ENCODE results near the gene POLDIP3.

Gene POLDIP3

DNA sequence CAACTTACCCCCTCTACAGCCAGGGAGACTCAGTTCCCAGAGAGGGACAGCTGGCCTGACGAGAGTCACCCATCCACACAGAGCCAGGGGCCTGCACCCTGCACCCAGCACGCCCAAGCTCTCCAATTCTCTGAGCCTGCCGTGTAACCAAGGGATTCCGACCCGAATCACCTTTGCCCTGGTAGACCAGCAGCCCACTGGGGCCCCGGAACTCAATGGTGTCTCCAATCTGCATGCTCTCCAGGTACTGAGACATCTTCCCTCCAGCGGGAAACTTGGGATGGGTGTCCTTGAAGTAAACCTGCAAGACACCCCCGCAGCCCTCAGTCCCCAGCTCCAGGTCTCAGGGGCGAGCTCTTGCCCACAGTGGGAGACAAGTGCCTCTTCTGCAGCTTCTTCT lies 13.3 kb upstream of the POLDIP3 start:
- no peak for DNase-seq (ENCODE audit: extremely low read depth, low read depth)
- TF ChIP-seq, protein P1, sequence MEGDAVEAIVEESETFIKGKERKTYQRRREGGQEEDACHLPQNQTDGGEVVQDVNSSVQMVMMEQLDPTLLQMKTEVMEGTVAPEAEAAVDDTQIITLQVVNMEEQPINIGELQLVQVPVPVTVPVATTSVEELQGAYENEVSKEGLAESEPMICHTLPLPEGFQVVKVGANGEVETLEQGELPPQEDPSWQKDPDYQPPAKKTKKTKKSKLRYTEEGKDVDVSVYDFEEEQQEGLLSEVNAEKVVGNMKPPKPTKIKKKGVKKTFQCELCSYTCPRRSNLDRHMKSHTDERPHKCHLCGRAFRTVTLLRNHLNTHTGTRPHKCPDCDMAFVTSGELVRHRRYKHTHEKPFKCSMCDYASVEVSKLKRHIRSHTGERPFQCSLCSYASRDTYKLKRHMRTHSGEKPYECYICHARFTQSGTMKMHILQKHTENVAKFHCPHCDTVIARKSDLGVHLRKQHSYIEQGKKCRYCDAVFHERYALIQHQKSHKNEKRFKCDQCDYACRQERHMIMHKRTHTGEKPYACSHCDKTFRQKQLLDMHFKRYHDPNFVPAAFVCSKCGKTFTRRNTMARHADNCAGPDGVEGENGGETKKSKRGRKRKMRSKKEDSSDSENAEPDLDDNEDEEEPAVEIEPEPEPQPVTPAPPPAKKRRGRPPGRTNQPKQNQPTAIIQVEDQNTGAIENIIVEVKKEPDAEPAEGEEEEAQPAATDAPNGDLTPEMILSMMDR (IDR thresholded peaks at IDR 0.05; ENCODE audit: low read depth, low read length) = no peak

DNA sequence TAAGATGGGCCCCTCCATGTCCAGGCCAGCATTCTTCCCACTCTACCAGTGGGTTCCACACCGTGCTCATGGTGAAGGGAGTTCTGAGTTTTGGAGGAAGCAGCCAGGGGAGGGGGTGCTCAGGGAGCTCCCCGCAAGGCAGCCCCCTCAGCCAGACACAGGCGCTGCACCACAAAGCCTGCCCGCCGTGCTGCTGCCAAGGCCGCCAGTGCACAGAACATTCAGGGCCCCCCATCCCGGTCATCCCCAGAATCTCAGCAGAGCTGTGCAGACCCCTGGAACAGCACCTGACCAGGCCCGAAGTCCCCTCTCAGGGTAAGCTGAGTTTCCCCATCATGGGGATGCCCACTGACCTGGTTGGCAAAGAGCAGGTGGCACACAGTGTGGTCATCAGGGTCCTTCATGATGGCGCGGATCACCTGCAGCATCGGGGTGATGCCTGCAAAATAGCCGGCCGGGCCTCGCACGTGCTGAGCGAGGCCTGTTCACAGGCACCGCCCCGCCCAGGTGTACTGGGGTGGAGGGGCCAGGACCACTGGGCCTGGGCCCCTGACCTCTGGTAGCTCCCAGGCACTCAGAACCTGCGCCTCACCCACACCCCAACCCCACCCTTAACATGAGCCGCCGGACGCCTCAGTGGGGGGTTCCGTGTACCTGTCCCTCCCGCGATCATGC lies 12.4 kb upstream of the POLDIP3 start:
- TF ChIP-seq, protein P1 (IDR thresholded peaks at IDR 0.05; ENCODE audit: low read depth, low read length) = no peak
- no peak for DNase-seq (ENCODE audit: extremely low read depth, low read depth)

DNA sequence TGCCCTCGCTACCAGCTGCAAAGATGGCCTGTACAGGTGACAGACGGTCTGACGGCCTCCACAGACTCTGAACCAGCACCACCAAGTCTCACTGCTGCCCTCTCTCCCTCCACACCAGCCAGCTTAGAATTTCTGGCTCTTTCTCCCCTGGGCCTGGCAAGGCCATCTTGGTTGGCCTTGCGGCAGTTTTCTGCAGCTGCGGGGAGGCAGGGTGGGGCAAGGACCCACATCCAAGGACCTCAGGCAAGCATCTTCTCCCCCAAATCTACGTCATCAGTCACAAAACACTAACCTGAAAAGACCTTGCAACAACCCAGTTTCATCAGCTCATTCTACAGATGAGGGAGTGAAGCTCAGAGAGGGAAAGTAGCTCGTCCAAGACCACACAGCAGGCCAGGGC lies 11.7 kb upstream of the POLDIP3 start:
- TF ChIP-seq, protein P1 (IDR thresholded peaks at IDR 0.05; ENCODE audit: low read depth, low read length) = no peak

DNA sequence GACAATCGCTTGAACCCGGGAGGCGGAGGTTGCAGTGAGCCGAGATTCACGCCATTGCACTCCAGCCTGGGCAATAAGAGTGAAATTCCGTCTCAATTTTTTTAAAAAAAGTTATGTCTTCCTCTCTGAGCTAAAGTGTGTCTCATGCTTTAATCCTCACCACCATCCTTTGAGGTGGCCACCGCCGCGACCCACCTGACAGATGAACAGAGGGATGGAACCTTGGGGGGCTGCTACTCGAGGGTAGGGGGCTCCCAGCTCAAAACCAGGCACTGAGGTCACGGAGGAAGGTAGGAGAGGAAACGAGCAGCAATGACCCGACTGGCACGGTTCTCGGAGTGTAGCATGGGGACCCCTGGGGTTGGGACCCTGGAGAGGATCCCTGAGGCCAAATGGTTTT lies 10.7 kb upstream of the POLDIP3 start:
- TF ChIP-seq, protein P1 (IDR thresholded peaks at IDR 0.05; ENCODE audit: low read depth, low read length) = no peak
- DNase-seq (ENCODE audit: extremely low read depth, low read depth) = no peak

More for the DNA sequence above, 11.7 kb upstream of the POLDIP3 start:
- no peak for DNase-seq (ENCODE audit: extremely low read depth, low read depth)

DNA sequence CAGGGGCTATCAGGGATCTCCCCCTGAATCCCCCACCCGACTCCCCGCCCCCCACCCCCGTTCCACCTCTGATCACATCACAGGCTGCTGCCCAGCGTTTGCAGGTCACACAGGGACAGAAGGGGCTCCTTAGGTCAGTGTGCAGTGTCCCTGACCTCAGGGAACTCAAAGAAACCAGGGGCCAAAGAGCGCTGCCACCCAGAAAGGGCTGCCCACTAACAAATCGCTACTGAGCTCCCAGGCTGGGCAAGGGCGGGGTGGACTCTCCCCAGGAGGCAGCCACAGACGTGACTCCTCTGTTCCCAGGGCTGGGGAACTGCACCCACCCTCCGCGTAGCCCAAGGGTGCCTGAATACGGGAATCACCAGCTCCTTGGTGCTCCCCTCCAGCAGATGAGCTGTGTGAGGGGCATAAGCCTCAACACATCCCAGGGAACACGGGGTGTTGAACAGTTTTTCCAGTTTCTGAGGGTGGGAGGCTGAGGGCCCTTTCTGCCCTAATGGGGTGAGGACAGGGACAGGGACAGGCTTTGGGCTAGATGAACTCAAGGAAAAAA lies 9.9 kb upstream of the POLDIP3 start:
- DNase-seq (ENCODE audit: extremely low read depth, low read depth) = no peak
- TF ChIP-seq, protein P1 (IDR thresholded peaks at IDR 0.05; ENCODE audit: low read depth, low read length) = no peak

DNA sequence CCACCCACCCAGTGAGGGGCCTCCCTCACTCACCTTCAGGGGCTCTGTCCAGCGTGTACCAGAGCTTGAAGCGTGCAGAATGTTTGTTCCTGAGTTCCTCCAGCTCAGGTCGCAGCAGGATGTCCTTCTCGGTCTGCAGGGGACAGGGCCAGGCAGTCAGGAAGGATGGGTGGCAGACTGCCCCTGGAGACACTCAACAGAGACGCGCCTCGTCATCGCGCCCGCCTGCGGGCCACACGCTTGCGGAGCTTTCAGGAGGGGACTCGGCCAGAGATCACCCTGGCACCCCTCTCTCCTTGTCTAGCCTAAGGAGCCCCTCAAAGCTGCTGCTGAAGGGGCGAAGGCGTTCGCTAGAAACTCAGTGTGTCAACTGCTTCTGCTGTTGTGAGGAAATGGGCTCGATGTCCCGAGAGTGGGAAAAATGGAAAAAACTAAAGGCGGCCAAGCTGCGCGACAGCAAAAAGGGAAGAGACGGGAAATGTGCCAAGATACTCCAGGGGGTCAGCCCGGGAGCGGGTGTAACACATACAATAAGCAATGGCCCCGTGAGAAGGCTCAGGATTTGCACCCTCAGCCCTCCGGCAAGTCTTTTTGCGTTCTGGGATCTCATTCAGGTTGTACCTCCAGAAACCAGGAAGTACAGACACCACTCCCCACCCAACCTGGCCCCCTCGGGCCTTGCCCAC lies 9.2 kb upstream of the POLDIP3 start:
- TF ChIP-seq, protein P1 (IDR thresholded peaks at IDR 0.05; ENCODE audit: low read depth, low read length) = no peak
- DNase-seq (ENCODE audit: extremely low read depth, low read depth) = no peak

DNA sequence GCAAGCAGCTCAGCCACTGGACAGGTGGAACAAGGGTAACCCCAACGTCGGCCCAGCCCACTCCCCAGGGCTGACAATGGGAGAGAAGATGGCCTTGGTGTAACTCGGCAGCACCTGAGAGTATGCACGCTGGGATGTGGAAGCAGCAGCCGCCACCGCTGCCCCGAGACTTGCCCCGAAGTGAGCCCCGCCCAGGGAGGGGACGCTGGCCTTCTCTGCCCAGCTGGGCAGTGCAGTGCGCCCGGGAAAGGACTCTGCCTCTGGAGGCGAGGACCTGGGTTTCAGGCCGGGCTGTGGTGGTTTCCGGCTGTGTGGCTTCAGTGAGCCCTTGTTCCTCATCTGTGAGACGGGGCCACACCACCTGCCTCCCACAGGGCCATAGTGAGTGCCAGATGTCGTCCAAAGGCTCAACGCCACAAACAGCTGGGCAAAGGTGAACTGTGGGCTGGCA lies 8.6 kb upstream of the POLDIP3 start:
- TF ChIP-seq, protein P1 (IDR thresholded peaks at IDR 0.05; ENCODE audit: low read depth, low read length) = no peak
- no peak for DNase-seq (ENCODE audit: extremely low read depth, low read depth)

All from AG09319 (cell line).